ENCODE measurements around the gene RAPGEF2.

RAPGEF2 gene

GRCh38 chr4:159256037-159256436, 153.2 kb downstream of the RAPGEF2 start:
- H3K36me3 ChIP-seq (ENCODE audit: insufficient read depth, low read length), result no peaks in the 10 kb centered on the region
- no peak overlapping the region for H3K9ac ChIP-seq (ENCODE audit: low read depth, low read length)
- no peaks in the 10 kb centered on the region for H3K4me1 ChIP-seq (ENCODE audit: insufficient read depth, low read length)
- H3K9me3 ChIP-seq (ENCODE audit: control insufficient read depth, insufficient read depth, low read length), result no peaks in the 10 kb centered on the region

- no peaks in the 10 kb centered on the region for H3K4me1 ChIP-seq (ENCODE audit: insufficient read depth, low read length)
- no peaks in the 10 kb centered on the region for H3K9me3 ChIP-seq (ENCODE audit: control insufficient read depth, insufficient read depth, low read length)
- H3K9ac ChIP-seq (ENCODE audit: low read depth, low read length), result no peak overlapping the region
- no peaks in the 10 kb centered on the region for H3K36me3 ChIP-seq (ENCODE audit: insufficient read depth, low read length)
Observed at GRCh38 chr4:159258889-159259560, 156.1 kb downstream of the RAPGEF2 start.

- H3K36me3 ChIP-seq (ENCODE audit: insufficient read depth, low read length), result no peaks in the 10 kb centered on the region
- H3K9me3 ChIP-seq (ENCODE audit: control insufficient read depth, insufficient read depth, low read length), result no peaks in the 10 kb centered on the region
Observed at GRCh38 chr4:159264057-159264456, 161.2 kb downstream of the RAPGEF2 start.

GRCh38 chr4:159266981-159267868, 164.3 kb downstream of the RAPGEF2 start:
- Histone ChIP-seq H3K36me3 (ENCODE audit: insufficient read depth, low read length) (no peaks in the 10 kb centered on the region), H3K4me1 (ENCODE audit: insufficient read depth, low read length) (peaks cover 23% of the 10 kb centered on the region), H3K9ac (ENCODE audit: low read depth, low read length) (no peak overlapping the region), H3K9me3 (ENCODE audit: control insufficient read depth, insufficient read depth, low read length) (no peaks in the 10 kb centered on the region)

More at GRCh38 chr4:159264057-159264456, 161.2 kb downstream of the RAPGEF2 start:
- Histone ChIP-seq H3K4me1 (ENCODE audit: insufficient read depth, low read length) (peaks cover 23% of the 10 kb centered on the region), H3K9ac (ENCODE audit: low read depth, low read length) (no peak overlapping the region)

- Histone ChIP-seq H3K9ac (ENCODE audit: low read depth, low read length) (no peak overlapping the region), H3K9me3 (ENCODE audit: control insufficient read depth, insufficient read depth, low read length) (no peaks in the 10 kb centered on the region), H3K4me1 (ENCODE audit: insufficient read depth, low read length) (peaks cover 23% of the 10 kb centered on the region), H3K36me3 (ENCODE audit: insufficient read depth, low read length) (no peaks in the 10 kb centered on the region)
Observed at GRCh38 chr4:159267869-159268285, 165.0 kb downstream of the RAPGEF2 start.

GRCh38 chr4:159268607-159269006, 165.7 kb downstream of the RAPGEF2 start:
- no peaks in the 10 kb centered on the region for H3K36me3 ChIP-seq (ENCODE audit: insufficient read depth, low read length)
- H3K9me3 ChIP-seq (ENCODE audit: control insufficient read depth, insufficient read depth, low read length), result no peaks in the 10 kb centered on the region
- peaks cover 23% of the 10 kb centered on the region for H3K4me1 ChIP-seq (ENCODE audit: insufficient read depth, low read length)
- H3K9ac ChIP-seq (ENCODE audit: low read depth, low read length), result no peak overlapping the region

- peaks cover 23% of the 10 kb centered on the region for H3K4me1 ChIP-seq (ENCODE audit: insufficient read depth, low read length)
- no peak overlapping the region for H3K9ac ChIP-seq (ENCODE audit: low read depth, low read length)
- H3K36me3 ChIP-seq (ENCODE audit: insufficient read depth, low read length), result no peaks in the 10 kb centered on the region
- H3K9me3 ChIP-seq (ENCODE audit: control insufficient read depth, insufficient read depth, low read length), result no peaks in the 10 kb centered on the region
Observed at GRCh38 chr4:159269116-159269515, 166.2 kb downstream of the RAPGEF2 start.

GRCh38 chr4:159269956-159270355, 167.1 kb downstream of the RAPGEF2 start:
- Histone ChIP-seq H3K36me3 (ENCODE audit: insufficient read depth, low read length) (no peaks in the 10 kb centered on the region), H3K9ac (ENCODE audit: low read depth, low read length) (no peak overlapping the region), H3K4me1 (ENCODE audit: insufficient read depth, low read length) (peaks cover 23% of the 10 kb centered on the region), H3K9me3 (ENCODE audit: control insufficient read depth, insufficient read depth, low read length) (no peaks in the 10 kb centered on the region)

- peaks cover 21% of the 10 kb centered on the region for H3K4me1 ChIP-seq (ENCODE audit: insufficient read depth, low read length)
- no peak overlapping the region for H3K9ac ChIP-seq (ENCODE audit: low read depth, low read length)
- no peaks in the 10 kb centered on the region for H3K9me3 ChIP-seq (ENCODE audit: control insufficient read depth, insufficient read depth, low read length)
Observed at GRCh38 chr4:159271856-159272255, 169.0 kb downstream of the RAPGEF2 start.

GRCh38 chr4:159272273-159273140, 169.6 kb downstream of the RAPGEF2 start:
- Histone ChIP-seq H3K9me3 (ENCODE audit: control insufficient read depth, insufficient read depth, low read length) (no peaks in the 10 kb centered on the region), H3K36me3 (ENCODE audit: insufficient read depth, low read length) (no peaks in the 10 kb centered on the region), H3K4me1 (ENCODE audit: insufficient read depth, low read length) (peaks cover 15% of the 10 kb centered on the region), H3K9ac (ENCODE audit: low read depth, low read length) (no peak overlapping the region)

More at GRCh38 chr4:159271856-159272255, 169.0 kb downstream of the RAPGEF2 start:
- no peaks in the 10 kb centered on the region for H3K36me3 ChIP-seq (ENCODE audit: insufficient read depth, low read length)

- H3K36me3 ChIP-seq (ENCODE audit: insufficient read depth, low read length), result no peaks in the 10 kb centered on the region
- H3K4me1 ChIP-seq (ENCODE audit: insufficient read depth, low read length), result peaks cover 9% of the 10 kb centered on the region
- no peaks in the 10 kb centered on the region for H3K9me3 ChIP-seq (ENCODE audit: control insufficient read depth, insufficient read depth, low read length)
- H3K9ac ChIP-seq (ENCODE audit: low read depth, low read length), result no peak overlapping the region
Observed at GRCh38 chr4:159273141-159273438, 170.2 kb downstream of the RAPGEF2 start.

GRCh38 chr4:159273841-159274240, 171.0 kb downstream of the RAPGEF2 start:
- H3K36me3 ChIP-seq (ENCODE audit: insufficient read depth, low read length), result no peaks in the 10 kb centered on the region
- H3K9ac ChIP-seq (ENCODE audit: low read depth, low read length), result no peak overlapping the region
- H3K9me3 ChIP-seq (ENCODE audit: control insufficient read depth, insufficient read depth, low read length), result no peaks in the 10 kb centered on the region
- peaks cover 1% of the 10 kb centered on the region; the same call in 1 of the 2 replicates for H3K4me1 ChIP-seq (ENCODE audit: insufficient read depth, low read length)

- Histone ChIP-seq H3K4me1 (ENCODE audit: insufficient read depth, low read length) (peaks cover 7% of the 10 kb centered on the region; the same call in 1 of the 2 replicates), H3K36me3 (ENCODE audit: insufficient read depth, low read length) (no peaks in the 10 kb centered on the region), H3K9ac (ENCODE audit: low read depth, low read length) (no peak overlapping the region), H3K9me3 (ENCODE audit: control insufficient read depth, insufficient read depth, low read length) (no peaks in the 10 kb centered on the region)
Observed at GRCh38 chr4:159278399-159278798, 175.5 kb downstream of the RAPGEF2 start.

GRCh38 chr4:159279084-159279483, 176.2 kb downstream of the RAPGEF2 start:
- no peaks in the 10 kb centered on the region for H3K9me3 ChIP-seq (ENCODE audit: control insufficient read depth, insufficient read depth, low read length)
- no peaks in the 10 kb centered on the region for H3K36me3 ChIP-seq (ENCODE audit: insufficient read depth, low read length)
- no peak overlapping the region for H3K9ac ChIP-seq (ENCODE audit: low read depth, low read length)
- peaks cover 9% of the 10 kb centered on the region for H3K4me1 ChIP-seq (ENCODE audit: insufficient read depth, low read length)
